ENCODE results near the gene CDK5RAP2. TPM values are rescaled to one million over a fixed set of nuclear protein-coding genes. Genes with fewer than 3 reads are reported as not detected.

Gene CDK5RAP2
- total RNA-seq, 4 donors from 2014 or later, result 28.9 to 62.3 (median 40.0) TPM

DNA sequence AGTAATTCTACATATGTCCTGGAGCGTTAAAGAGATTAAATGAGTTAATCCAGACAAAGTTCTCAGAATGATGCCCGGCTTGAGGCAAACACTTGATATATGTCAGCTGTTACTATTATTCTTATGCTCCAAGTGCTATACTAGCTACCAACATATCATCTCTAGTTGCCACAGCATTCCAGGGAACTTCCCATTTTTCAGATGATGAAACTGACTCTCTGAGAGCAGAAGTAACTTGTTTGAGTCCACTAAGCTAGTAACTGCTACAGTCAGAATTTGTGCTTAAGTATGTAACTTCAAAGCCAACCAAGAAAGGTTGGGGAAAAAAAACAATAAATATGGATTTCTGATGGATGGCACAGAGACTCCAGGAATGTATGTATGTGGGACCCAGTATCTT lies 98.1 kb downstream of the CDK5RAP2 start:
- H3K9me3 ChIP-seq, result no peaks in the 10 kb centered on the region
- H3K27me3 ChIP-seq, result no peaks in the 10 kb centered on the region
- H3K4me1 ChIP-seq, result peaks cover 0 to 5% of the 10 kb centered on the region in 2 donors
- DNase-seq, result no peak
- no peaks in the 10 kb centered on the region for H3K36me3 ChIP-seq
- intact Hi-C loops (cut with DNase I; ENCODE audit: low total_unique reads), result no loop called here
- no peak overlapping the region for H3K27ac ChIP-seq
- no peak for TF ChIP-seq POLR2A (IDR thresholded peaks at IDR 0.05)
- no peak for TF ChIP-seq CTCF (IDR thresholded peaks at IDR 0.05)
- H3K4me3 ChIP-seq, result no peak overlapping the region

- H3K4me1 ChIP-seq, result peaks cover 0 to 5% of the 10 kb centered on the region in 2 donors
- no peaks in the 10 kb centered on the region for H3K36me3 ChIP-seq
- intact Hi-C loops (cut with DNase I; ENCODE audit: low total_unique reads), result no loop called here
- no peak overlapping the region for H3K4me3 ChIP-seq
- no peak for DNase-seq
- no peak overlapping the region for H3K27ac ChIP-seq
- H3K27me3 ChIP-seq, result no peaks in the 10 kb centered on the region
- H3K9me3 ChIP-seq, result no peaks in the 10 kb centered on the region
- TF ChIP-seq CTCF (IDR thresholded peaks at IDR 0.05), result no peak
- no peak for TF ChIP-seq POLR2A (IDR thresholded peaks at IDR 0.05)
These were observed 98.7 kb downstream of the CDK5RAP2 start for GRCh38 chr9:120481248-120481647.

DNA sequence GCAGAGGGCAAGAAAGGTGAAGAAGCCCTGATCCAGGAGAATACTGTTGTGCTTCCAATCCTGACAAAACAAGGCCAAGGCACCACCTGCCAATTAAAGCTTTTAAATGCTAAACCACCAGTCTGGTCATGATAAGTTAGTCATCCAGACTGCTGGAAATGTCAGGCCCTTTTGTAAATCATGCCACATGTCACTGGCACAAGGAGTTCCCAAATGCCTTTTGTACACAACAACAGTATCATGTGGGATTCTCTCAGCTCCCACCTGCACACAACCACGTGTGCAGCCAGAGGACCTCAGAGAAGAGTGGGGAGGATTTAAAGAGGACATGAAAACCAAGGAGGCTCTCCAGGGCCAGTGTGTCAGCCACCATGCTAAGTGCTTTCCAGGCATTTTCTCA lies 99.3 kb downstream of the CDK5RAP2 start:
- no peak for DNase-seq
- no peak for TF ChIP-seq CTCF (IDR thresholded peaks at IDR 0.05)
- no peak for TF ChIP-seq POLR2A (IDR thresholded peaks at IDR 0.05)
- no peak overlapping the region for H3K4me3 ChIP-seq
- intact Hi-C loops (cut with DNase I; ENCODE audit: low total_unique reads), result no loop called here
- no peaks in the 10 kb centered on the region for H3K36me3 ChIP-seq
- no peaks in the 10 kb centered on the region for H3K27me3 ChIP-seq
- H3K9me3 ChIP-seq, result no peaks in the 10 kb centered on the region
- no peak overlapping the region for H3K27ac ChIP-seq
- H3K4me1 ChIP-seq, result peaks cover 0 to 5% of the 10 kb centered on the region in 2 donors

GRCh38 chr9:120478208-120478607 lies 101.8 kb downstream of the CDK5RAP2 start:
- Histone ChIP-seq H3K4me3 (no peak overlapping the region), H3K9me3 (no peaks in the 10 kb centered on the region), H3K27me3 (no peaks in the 10 kb centered on the region), H3K36me3 (no peaks in the 10 kb centered on the region), H3K27ac (no peak overlapping the region), H3K4me1 (peaks cover 0 to 5% of the 10 kb centered on the region in 2 donors)
- DNase-seq, result no peak
- TF ChIP-seq POLR2A (IDR thresholded peaks at IDR 0.05) (no peak), CTCF (IDR thresholded peaks at IDR 0.05) (no peak)
- intact Hi-C loops (cut with DNase I; ENCODE audit: low total_unique reads), result no loop called here

- Histone ChIP-seq H3K27ac (no peak overlapping the region), H3K27me3 (no peaks in the 10 kb centered on the region), H3K36me3 (no peaks in the 10 kb centered on the region), H3K4me3 (no peak overlapping the region), H3K4me1 (peaks cover 0 to 5% of the 10 kb centered on the region in 2 donors), H3K9me3 (no peaks in the 10 kb centered on the region)
- peak in 1 of 2 donors; percentile 54 for DNase-seq
- intact Hi-C loops (cut with DNase I; ENCODE audit: low total_unique reads), result no loop called here
- TF ChIP-seq CTCF (IDR thresholded peaks at IDR 0.05) (peak; percentile 36 to 55 (median 46)), POLR2A (IDR thresholded peaks at IDR 0.05) (no peak)
These were observed 102.4 kb downstream of the CDK5RAP2 start for GRCh38 chr9:120477534-120478001.
